GM21786 (cell line): ENCODE results near the gene JMJD4.

Source experiments
- ATAC-seq: cut with Tn5 transposase; IDR thresholded peaks from one replicate; pipeline ENCODE4 v1.9.1; 2021; ENCODE audit not compliant: unreplicated experiment

The JMJD4 gene

DNA sequence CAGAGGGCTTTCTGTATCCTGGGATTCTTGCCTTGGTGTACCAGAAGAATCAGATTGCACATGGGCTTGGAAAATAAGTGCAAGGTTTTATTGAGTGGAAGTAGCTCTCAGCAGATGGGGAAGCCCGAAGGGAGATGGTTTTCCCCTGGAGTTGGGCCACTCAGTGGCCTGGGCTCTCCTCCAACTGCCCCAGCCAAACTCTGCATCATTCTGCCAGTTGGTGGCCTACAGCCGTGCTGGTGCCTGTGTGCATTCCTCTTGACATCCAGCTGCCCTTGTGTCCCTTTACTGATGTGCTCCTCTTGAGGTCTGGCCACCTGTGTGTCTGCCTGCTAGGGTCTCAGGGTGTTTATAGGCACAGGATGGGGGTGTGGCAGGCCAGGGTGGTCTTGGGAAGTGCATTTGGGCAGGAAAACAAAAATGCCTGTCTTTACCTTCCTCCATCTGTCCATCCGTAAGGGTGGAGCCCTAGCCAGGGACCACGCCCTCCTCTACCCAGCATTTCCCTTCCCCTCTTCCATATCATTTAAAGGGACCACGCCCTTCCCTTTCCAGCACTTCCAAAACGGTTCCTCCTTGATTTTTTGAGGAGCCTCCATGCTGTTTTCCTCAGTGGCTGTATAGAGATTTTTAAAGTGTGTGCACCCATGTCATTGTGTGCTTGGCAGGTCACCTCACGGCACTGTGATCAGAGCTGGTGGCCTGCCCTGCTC is 19.1 kb upstream of the JMJD4 start:
- no peak for ATAC-seq

DNA sequence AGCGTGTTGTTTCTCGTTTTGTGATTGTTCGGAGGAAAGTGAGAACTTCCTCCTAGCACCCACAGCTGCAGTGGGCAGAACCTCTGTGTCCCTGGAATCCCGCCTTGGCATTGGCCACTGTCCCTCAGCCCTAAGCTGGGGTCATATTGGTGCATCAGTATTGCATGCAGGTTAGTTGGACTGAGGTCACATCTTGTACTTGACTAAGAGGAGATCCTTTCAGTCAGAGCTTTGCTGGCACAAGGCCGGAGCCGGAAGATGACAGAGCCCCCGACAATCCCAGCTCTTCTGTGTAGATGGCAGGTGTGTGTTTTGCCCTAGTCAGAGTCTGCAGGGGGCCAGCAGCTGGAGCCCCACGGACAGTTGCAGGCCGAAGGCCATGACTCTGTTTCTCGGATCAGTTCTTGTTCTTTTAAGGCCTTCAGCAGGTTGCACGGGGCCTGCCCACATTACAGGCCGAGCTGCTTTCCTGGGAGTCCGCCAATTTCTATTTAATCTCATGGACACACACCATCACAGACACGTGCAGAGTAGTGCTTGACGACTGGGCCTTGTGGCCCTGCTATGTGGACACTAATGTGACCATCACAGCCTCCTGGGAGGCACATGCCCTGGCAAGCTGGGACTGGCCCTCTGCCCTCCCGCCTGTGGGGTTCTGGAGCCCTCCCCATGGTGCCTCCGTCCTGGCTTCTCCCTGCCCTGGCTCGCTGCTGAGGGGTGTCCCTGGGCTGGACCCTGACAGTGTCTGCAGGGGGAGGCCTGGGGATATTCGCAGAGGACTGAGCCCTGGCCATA is 15.0 kb upstream of the JMJD4 start:
- no peak for ATAC-seq

DNA sequence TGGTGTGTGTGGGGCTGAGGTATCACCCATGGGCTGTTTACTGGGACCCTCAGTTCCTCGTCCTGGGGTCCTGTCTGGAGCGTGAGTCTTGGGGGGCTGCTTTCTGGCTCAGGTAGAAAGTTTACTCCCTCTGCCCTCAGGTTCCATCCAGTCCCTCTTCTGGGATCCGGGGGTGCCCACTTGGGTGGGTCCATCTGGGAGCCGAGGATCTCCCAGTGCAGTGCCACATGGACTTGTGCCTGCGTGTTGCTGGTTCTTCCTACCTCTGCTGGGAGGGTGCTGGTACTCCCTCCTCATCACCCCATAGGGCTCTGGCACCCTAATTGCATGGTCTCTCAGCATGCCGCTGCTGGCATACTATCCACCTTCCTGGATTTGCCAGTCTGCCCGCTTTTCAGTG is 14.1 kb upstream of the JMJD4 start:
- no peak for ATAC-seq

DNA sequence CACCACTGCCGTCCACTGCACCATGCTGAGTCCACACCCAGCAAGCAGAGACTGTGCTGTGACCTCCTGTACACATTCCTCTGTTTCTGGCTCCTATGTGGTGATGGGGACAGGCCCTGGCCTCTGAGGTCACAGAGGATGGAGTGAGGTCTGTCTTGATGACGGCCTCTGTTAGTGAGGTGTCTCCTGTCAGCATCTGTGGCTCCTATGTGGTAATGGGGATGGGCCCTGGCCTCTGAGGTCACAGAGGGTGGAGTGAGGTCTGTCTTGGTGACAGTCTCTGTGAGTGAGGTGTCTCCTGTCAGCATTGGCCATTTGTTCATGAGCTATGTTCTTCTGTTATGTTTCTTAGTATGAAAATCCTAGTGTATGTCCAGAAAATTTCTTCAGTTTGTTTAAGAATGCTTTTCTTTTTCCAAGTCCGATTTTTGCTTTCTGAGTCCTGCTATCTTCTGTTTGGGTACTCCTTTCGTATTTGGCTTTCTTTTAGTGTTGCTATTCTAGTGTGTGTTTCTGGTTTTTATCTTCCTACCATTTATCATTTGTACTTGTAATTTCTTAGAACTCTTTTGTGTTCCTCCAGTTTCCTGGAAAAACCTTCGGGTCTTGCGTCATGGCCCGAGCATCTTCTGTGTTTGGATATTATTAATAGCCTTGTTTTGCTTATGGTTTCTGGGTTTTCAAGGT is 13.5 kb upstream of the JMJD4 start:
- no peak for ATAC-seq

DNA sequence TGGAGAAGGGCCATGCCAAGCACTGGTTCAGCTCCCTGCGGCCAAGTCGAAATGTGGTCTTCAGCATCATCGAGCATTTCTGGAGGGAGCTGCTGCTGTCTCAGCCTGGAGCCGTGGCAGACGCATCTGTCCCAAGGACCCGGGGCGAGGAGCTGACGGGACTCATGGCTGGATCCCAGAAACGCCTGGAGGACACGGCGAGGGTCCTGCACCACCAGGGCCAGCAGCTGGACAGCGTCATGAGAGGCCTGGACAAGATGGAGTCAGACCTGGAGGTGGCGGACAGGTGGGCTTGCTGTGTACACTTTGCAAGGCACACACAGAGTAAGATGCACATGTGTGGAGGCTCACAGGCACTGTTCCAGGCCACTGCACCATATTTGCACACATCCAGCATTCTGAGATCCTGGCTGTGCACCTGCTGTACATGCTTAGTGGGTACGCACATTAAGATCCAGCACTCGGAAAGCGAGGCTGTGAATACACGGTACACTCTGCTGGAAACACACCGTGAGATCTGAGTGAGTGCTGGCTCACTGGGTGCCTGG is 12.9 kb upstream of the JMJD4 start:
- no peak for ATAC-seq

DNA sequence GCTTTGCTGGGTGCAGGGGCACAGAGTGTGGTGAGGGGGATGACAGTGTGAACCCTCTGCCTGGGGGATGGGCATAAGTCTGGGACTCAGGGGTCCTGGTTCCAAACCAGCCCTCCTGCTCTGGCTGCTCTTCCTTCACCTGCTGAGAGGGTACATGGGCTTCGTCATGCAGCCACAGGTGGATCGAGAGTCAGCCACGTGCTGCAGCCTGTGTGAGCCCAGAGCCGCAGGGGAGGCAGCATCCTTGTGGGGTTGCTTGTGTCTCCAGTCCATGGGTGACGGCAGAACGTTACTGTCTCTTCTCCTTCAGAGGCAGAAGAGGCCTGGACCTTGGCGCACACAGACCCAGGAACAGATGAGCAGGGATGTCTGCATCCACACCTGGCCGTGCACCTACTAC is 12.3 kb upstream of the JMJD4 start:
- no peak for ATAC-seq

DNA sequence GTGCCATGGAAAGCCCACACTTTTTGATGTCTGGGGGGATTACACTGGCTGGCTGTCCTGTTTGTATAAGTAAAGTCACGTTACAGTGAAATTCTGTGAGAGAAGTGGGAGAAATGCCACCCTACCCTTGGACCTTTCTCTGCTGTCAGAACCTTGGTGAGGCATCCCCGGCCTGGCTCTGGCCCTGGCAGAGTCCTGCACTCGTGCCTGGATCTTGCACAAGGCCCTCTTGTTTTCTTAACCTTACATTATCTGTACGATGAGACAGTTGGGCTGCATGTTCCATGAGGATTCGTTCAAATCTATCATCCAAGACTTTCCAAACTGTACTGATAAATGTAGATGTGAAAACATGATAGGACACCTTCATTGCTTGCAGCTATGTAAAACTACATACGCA is 11.6 kb upstream of the JMJD4 start:
- ATAC-seq = no peak

DNA sequence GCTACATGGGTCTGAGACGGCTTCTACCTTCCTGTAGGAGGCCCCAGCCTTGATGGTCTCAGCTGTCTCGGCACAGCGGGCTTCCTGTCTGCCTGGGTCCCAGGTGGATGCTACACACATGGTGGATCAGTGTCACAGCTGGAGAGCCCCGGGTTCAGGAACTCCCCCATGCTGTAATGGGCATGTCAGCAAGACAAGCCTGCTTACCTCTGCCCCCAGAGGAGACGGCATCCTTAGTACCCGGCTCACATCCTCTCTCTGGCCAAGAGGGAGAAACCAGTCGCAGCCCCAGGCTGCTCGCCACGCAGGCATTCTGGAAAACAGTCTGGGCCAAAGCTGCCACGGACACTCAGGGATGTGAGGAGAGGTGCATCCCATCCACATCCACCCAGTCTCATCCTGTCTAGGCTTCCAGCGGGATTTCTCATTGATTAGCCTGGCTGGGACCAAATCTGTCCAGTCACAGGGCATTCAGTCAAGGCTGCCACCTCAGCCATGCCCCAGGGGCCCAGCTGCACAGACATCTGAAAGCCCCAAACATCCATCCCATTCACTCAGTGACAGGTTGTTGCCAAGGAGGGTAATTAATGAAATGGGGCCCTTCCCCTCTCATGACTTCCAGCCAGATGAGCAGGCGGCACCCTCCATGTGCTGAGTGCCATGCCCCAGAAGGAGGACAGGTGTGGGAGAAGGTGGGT is 10.6 kb upstream of the JMJD4 start:
- ATAC-seq = no peak

DNA sequence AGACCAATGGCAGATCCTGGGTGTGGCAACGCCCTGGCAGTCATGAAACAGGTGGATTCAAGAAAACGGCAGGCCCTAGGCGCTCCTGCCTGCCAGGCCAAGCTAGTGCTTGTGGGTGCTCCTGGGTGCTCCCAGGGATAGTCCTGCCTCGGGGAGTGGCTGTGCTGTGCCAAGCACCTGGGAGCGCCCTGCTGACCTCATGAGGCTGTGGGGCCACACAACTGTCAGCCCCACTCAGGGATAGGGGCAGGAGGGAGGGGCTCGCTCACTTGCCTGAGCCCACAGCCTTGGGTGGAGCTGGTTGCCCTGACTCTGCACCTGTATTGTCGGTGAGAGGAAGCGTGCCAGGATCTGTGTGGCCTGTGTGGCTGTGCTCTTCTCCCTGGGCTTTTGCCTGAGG is 9.6 kb upstream of the JMJD4 start:
- no peak for ATAC-seq

DNA sequence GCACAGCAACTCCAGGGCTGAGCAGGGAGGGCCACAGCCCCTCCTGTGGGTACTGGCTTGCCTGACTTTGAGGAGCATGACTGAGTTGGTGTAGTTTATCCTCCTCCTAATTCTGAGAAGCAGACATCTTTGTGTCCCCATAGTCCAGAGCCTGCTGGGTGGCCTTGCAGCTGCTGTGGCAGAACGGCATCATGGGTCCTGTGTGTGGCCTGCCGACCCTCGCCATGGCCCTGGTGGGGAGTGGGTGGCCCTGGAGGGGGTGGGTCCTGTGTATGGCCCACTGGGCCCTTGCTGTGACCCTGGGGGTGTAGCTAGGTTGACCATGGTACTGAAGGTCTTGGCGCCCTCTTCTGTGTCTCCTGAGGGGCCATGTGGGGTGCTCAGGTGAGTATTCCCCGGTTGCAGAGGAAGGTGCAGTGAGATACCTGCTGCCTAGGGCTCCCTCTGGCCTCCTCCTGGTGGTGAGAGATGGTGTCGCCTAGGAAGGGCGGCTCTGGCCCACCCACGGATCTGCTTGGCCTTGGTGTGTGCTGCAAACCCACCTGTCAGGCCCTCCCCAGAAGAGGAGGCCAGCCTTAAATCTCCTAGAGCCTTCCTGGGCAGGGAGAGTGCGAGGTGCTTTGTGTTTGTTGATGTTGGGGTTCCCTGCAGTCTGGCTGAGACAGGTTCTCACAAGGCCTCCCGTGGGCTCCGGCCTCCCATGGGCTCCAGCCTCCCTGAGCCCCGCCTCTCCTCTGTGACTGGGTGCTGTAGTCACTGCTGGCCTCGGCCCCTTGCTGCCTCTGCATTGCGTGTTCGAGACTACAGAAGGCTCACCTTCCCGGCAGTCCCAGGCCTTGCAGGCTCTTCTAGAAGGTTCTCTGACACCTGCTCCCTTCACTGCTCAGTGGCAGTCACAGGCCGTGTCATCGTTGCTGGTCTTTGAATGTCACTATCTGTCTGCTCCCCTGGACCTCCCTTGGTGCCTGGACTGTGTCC is 7.9 kb upstream of the JMJD4 start:
- no peak for ATAC-seq

DNA sequence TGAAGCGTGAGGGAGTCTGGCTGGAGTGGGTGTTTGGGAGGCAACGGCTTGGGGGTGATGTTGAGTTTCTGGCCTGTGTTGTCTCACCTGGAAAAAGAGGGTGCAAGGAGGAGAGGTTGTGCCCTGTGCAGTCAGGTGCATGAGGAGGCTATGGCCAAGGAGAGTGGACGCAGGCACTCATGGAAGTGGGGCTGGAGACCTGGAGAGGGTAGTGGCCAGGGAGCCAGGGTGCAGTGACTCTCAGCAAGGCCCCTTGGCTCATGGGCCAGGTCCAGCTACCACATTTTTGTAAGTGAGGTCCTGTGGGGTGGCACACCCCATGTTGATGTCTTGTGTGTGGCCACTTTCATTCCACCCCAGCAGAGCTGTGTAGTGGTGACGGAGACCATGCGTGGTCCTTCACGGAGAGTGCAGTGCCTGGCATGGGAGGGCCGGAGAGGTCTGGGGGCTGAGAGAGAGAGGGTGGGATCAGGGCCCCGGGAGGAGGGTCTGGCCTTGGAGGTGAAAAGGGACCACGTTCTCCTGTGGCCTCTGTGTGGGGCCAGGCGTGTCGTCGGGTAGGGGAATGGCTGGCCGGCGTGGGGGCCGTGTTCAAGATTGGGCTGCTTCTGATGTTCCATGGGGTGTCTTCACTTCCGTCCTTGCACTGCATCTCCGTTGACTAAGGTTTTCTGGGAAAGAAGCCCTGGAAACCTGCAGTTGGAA is 6.2 kb upstream of the JMJD4 start:
- no peak for ATAC-seq

DNA sequence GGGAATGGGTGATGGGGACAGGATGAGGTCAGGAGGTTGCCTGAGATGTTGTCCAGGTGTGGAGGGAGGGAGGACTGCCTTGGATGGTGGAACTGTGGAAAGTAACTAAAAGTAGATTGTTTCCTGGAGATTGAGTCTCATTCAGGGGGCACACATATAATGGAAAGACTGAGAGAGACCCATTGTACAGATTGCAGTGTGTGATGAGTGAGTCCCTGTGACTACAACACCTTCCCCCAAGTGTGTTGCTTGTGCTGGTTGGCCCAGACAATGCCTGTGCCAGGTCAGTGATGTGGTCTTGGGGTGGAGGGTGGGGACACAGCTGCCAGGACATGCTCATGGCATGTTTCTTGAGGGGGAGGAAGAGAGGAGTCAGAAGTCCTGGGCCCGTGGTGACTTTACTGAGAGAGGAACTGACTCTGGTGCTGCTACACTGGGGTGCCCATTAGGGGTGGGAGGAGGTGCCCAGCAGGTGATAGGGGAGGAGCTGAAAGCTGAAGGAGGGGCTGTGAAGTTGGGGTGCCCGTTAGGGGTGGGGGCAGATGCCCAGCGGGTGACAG is 5.4 kb upstream of the JMJD4 start:
- no peak for ATAC-seq

DNA sequence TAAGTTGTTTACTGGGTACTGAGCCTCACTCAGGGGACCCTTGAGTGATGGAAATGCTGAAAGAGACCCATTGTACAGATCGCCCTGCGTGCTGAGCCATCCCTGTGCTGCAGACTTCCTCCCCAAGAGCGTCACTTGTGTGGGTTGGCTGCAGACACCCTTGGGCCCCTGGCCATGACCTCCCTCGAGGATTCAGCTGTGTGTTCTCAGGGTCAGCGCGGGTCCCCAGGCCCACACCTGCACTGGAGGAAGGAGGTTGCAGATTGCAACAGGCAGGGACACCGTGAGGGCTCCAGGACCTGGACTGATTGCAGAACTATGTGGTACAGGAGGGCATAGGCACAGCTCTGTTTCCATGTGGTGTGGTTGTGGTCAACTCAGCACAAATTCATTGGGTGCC is 4.5 kb upstream of the JMJD4 start:
- ATAC-seq = no peak

DNA sequence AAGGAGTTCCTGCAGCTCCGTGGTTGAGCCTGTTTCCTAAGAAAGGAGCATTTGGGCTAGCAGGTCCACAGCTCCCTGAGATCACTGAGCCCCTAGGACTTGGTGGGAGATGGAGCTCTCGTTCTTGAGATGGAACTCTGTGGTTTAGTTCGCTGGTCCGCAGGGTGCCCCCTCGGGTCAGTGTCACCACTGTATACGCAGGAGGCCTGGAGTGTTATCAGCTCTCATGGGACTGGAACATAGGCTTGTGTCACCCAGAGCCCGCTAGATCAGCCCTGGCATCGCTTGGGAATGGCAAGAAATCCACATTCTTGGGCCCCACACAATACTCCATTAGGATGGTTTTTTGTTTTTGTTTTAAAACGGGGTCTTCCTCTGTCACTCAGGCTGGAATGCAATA is 3.7 kb upstream of the JMJD4 start:
- ATAC-seq = no peak

DNA sequence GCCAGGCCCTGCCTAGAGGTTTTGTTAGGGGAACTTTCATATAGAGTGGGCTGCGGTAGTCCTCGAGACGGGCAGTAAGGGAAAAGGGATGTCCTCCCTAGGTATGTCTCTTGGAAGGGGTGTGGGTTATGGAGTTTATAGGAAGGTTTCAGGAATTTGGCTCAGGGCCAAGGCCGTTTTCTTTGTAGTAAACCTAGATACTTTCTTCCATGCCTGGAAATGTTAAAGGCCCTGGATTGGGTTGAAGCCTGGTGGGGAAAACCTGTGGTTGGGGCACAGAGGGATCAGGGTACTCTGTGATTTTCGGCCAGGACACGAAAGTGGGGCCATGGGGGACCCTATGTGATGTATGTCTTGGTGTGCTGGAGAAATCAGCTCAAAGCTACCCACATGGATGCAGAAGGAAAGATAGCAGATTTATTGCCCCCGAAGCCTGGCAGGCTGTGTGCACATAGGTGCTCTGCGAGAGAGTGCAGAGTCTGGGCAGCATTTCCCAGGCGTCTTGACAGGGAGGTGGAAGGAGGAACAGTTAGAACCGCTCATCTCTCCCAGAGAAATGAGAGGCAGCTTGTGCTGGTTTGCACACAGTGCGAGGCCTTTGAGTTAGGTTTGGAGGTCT is 1.8 kb upstream of the JMJD4 start:
- no peak for ATAC-seq

DNA sequence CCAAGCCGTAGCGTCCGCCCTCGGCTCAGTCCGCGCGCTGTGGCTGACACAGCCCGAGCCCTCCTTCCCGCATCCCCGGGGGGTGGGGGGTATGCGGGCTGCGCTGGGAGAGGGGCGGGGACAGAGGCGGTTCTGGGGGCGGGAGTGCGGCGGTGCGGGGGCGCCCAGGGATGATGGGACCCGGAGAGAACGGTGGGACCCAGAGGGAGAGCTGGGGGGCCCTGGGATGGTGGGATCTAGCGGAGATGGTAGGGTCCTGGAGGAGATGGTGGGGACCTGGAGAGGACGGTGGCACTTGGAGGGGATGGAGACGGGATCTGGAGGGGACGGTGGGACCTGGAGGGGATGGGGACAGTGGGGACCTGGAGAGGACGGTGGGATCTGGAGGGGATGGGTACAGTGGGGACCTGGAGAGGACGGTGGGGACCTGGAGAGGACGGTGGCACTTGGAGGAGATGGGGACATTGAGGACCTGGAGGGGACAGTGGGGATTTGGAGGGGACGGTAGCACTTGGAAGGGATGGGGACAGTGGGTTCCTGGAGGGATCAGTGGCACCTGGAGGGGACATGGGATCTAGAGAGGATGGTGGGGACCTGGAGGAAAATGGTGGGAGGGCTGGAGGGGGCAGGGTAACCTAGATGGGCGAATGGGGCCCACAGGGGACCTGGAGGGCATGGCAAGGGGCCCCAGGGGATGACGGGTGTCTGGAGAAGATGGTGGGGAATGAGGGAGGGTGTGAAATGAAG is 610 bp upstream of the JMJD4 start:
- no peak for ATAC-seq

DNA sequence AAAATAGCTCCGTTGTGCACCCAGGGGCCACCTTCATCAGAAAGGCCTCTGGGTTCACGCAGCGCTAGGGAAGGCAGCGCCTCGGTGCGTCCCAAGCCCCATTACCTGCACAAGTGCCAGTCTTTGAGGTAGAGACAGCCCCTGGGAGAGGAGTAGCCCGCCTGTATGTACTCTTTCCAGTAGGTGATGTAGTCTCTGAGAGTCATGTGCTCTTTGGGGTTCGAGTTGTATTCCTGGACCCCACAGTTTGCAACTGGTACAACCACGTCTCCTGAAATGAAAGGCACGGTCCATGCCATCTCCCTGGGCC is 601 bp downstream of the JMJD4 start:
- no peak for ATAC-seq
